Memory B cell (primary cell): ENCODE data around the gene AKAP12.
"Not testable (repeated sequence)": the region's sequence is repeated elsewhere in the genome, so short reads cannot be mapped to it uniquely, and the experiment has no call there.

ENCODE experiments used
- ATAC-seq: fragments of 150-1000 bp; cut with Tn5 transposase; 2 replicates; pipeline ENCODE4 v1.10.0; 2021; ENCODE audit warnings: low read depth, mild to moderate bottlenecking, moderate library complexity
- DNase-seq, 2 donors: peaks; one replicate each; pipeline ENCODE4 v3.0.0; 2022; ENCODE audit warnings: low spot score in 2 of 2
- H3K27ac Mint-ChIP-seq: one replicate; pipeline ENCODE4 v1.8.0; 2022; ENCODE audit warnings: mild to moderate bottlenecking, moderate library complexity, mixed read lengths
- H3K27me3 Mint-ChIP-seq: one replicate; pipeline ENCODE4 v1.8.0; 2022; ENCODE audit warnings: mixed read lengths
- H3K36me3 Mint-ChIP-seq: one replicate; pipeline ENCODE4 v1.8.0; 2022; ENCODE audit warnings: mild to moderate bottlenecking, mixed read lengths
- H3K4me1 Mint-ChIP-seq: one replicate; pipeline ENCODE4 v1.8.0; 2022; ENCODE audit warnings: mixed read lengths
- H3K4me3 Mint-ChIP-seq: one replicate; pipeline ENCODE4 v1.8.0; 2022; ENCODE audit warnings: mild to moderate bottlenecking, moderate library complexity, mixed read lengths
- H3K9me3 Mint-ChIP-seq: one replicate; pipeline ENCODE4 v1.8.0; 2022; ENCODE audit warnings: mixed read lengths

Gene AKAP12

GRCh38 chr6:151300267-151300991 lies 60.7 kb downstream of the AKAP12 start:
- Mint-ChIP-seq H3K36me3 (no peaks in the 10 kb centered on the region), H3K27me3 (peaks cover 8% of the 10 kb centered on the region), H3K27ac (no peak overlapping the region), H3K9me3 (no peaks in the 10 kb centered on the region), H3K4me1 (no peaks in the 10 kb centered on the region), H3K4me3 (no peak overlapping the region)
- ATAC-seq: no peak
- DNase-seq: no peak

GRCh38 chr6:151301547-151301946 lies 61.8 kb downstream of the AKAP12 start:
- Mint-ChIP-seq H3K4me1 (no peaks in the 10 kb centered on the region), H3K27ac (no peak overlapping the region), H3K4me3 (no peak overlapping the region), H3K27me3 (peaks cover 10% of the 10 kb centered on the region), H3K9me3 (no peaks in the 10 kb centered on the region), H3K36me3 (no peaks in the 10 kb centered on the region)
- DNase-seq: no peak
- ATAC-seq: no peak

GRCh38 chr6:151303231-151303630 lies 63.5 kb downstream of the AKAP12 start:
- Mint-ChIP-seq H3K27ac (no peak overlapping the region), H3K36me3 (no peaks in the 10 kb centered on the region), H3K4me3 (no peak overlapping the region), H3K4me1 (no peaks in the 10 kb centered on the region), H3K9me3 (no peaks in the 10 kb centered on the region), H3K27me3 (peaks cover 8% of the 10 kb centered on the region)
- ATAC-seq (no peak), DNase-seq (no peak)

GRCh38 chr6:151306269-151306783 lies 66.6 kb downstream of the AKAP12 start:
- peaks cover 7% of the 10 kb centered on the region for H3K27me3 Mint-ChIP-seq
- no peak overlapping the region for H3K4me3 Mint-ChIP-seq
- ATAC-seq (no peak), DNase-seq (no peak)
- no peak overlapping the region for H3K27ac Mint-ChIP-seq
- H3K36me3 Mint-ChIP-seq: no peaks in the 10 kb centered on the region
- no peaks in the 10 kb centered on the region for H3K9me3 Mint-ChIP-seq
- no peaks in the 10 kb centered on the region for H3K4me1 Mint-ChIP-seq

GRCh38 chr6:151307501-151307900 lies 67.7 kb downstream of the AKAP12 start:
- Mint-ChIP-seq H3K9me3 (no peaks in the 10 kb centered on the region), H3K27me3 (peaks cover 5% of the 10 kb centered on the region), H3K27ac (no peak overlapping the region), H3K4me1 (no peaks in the 10 kb centered on the region), H3K36me3 (no peaks in the 10 kb centered on the region), H3K4me3 (no peak overlapping the region)
- DNase-seq: no peak
- no peak for ATAC-seq

DNA sequence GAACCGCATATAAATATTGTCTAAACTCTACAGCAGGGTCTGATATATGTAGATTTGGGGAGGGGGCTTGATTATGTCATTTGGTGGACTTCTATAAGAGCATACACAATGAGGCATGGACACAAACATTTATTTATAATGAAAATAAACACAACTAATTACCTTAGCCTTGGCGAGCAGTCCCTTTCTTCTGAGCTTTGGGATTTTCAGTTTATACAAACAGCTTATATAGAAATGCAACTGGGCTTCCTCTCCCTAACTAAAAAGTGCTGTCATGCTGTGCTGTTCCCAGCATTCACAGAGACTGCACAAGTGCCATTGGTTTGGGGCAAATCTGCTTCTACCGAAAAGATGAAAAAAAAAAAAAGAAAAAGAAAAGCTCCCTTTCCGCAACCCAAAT lies 69.9 kb downstream of the AKAP12 start:
- no peak for ATAC-seq
- Mint-ChIP-seq H3K4me1 (no peaks in the 10 kb centered on the region), H3K4me3 (no peak overlapping the region), H3K36me3 (no peaks in the 10 kb centered on the region), H3K27me3 (peaks cover 3% of the 10 kb centered on the region), H3K27ac (no peak overlapping the region), H3K9me3 (no peaks in the 10 kb centered on the region)
- no peak for DNase-seq

GRCh38 chr6:151310279-151310678 lies 70.5 kb downstream of the AKAP12 start:
- Mint-ChIP-seq H3K9me3 (no peaks in the 10 kb centered on the region), H3K27me3 (peaks cover 3% of the 10 kb centered on the region), H3K4me3 (no peak overlapping the region), H3K27ac (no peak overlapping the region), H3K4me1 (no peaks in the 10 kb centered on the region), H3K36me3 (no peaks in the 10 kb centered on the region)
- no peak for ATAC-seq
- no peak for DNase-seq

DNA sequence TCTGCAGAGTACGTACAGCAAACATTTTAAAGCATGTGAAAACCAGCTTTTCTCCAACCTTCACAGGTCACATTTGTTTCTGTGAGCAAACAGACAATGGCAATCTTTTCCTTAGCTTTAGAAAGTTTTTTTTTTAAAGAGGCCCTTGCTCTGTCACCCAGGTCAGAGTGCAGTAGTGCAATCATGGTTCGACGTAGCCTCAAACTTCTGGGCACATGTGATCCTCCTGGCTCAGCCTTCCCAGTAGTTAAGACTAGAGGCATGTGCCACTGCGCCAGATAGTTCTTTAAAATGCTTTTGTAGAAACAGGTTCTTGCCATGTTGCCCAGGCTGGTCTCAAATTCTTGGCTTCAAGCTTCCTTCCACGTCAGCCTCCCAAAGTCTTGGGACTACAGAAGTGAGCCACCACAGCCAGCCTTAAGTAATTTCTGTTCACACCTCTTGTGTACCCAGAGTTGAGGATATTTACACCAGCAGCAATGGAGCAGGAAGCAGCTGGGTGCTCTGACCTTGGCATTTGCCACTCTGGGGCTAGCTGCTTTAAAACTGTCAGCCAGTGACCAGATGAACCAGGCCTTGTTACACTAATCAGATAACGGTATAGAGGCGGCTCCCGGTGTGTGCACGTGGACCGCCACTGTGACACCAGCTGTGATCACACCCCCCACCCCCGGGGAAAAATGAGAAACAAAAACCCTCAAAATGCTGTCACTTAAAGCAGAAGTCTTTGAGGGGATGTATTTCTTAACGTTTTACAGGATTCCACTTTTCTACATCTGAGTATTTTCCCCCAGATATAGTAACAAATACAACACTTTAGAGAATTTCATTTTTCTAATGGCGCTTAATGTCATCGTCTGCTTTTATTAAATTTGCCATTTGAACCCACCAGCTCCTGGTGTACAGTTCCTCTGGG lies 71.3 kb downstream of the AKAP12 start:
- DNase-seq (no peak), ATAC-seq (no peak)
- Mint-ChIP-seq H3K36me3 (peaks cover 2% of the 10 kb centered on the region), H3K4me1 (no peaks in the 10 kb centered on the region), H3K4me3 (no peak overlapping the region), H3K27me3 (peaks cover 2% of the 10 kb centered on the region), H3K27ac (no peak overlapping the region), H3K9me3 (peaks cover 2% of the 10 kb centered on the region)

- peaks cover 2% of the 10 kb centered on the region for H3K36me3 Mint-ChIP-seq
- no peak for ATAC-seq
- H3K4me1 Mint-ChIP-seq: no peaks in the 10 kb centered on the region
- H3K27ac Mint-ChIP-seq: no peak overlapping the region
- DNase-seq: no peak
- H3K27me3 Mint-ChIP-seq: no peaks in the 10 kb centered on the region
- H3K4me3 Mint-ChIP-seq: no peak overlapping the region
- H3K9me3 Mint-ChIP-seq: peaks cover 2% of the 10 kb centered on the region
Observed at GRCh38 chr6:151313066-151313491, 73.3 kb downstream of the AKAP12 start.

GRCh38 chr6:151315661-151316060 lies 75.9 kb downstream of the AKAP12 start:
- not testable (repeated sequence) for H3K27ac Mint-ChIP-seq, H3K9me3 Mint-ChIP-seq, H3K4me3 Mint-ChIP-seq, H3K4me1 Mint-ChIP-seq, ATAC-seq, H3K36me3 Mint-ChIP-seq, DNase-seq, H3K27me3 Mint-ChIP-seq

- Mint-ChIP-seq H3K27ac (no peak overlapping the region), H3K9me3 (peaks cover 2% of the 10 kb centered on the region), H3K4me1 (no peaks in the 10 kb centered on the region), H3K36me3 (peaks cover 2% of the 10 kb centered on the region), H3K27me3 (peaks cover 9% of the 10 kb centered on the region), H3K4me3 (no peak overlapping the region)
- ATAC-seq (no peak), DNase-seq (no peak)
Observed at GRCh38 chr6:151317103-151317994, 77.6 kb downstream of the AKAP12 start.

DNA sequence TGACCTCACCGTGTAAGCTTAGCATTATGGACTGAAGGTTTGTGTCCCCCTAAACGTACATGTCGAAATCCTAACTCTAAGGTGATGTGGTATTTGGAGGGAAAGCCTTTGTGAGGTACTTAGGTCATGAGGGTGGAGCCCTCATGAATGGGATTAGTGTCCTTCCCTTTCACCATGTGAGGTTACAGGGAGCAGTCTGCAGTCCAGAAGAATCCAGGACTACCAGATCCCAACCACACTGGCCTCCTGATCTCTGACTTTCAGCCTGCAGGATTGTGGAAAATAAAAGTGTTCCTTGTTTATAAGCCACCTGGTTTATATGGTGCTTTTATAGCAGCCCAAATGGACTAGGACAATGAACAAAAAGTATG lies 78.2 kb downstream of the AKAP12 start:
- Mint-ChIP-seq H3K36me3 (peaks cover 2% of the 10 kb centered on the region), H3K4me3 (no peak overlapping the region), H3K4me1 (no peaks in the 10 kb centered on the region), H3K27ac (no peak overlapping the region), H3K9me3 (peaks cover 2% of the 10 kb centered on the region), H3K27me3 (peaks cover 12% of the 10 kb centered on the region)
- no peak for DNase-seq
- no peak for ATAC-seq

- DNase-seq: no peak
- Mint-ChIP-seq H3K27me3 (peaks cover 21% of the 10 kb centered on the region), H3K9me3 (peaks cover 2% of the 10 kb centered on the region), H3K4me3 (no peak overlapping the region), H3K4me1 (peaks cover 7% of the 10 kb centered on the region), H3K36me3 (peaks cover 2% of the 10 kb centered on the region), H3K27ac (no peak overlapping the region)
- no peak for ATAC-seq
Observed at GRCh38 chr6:151320140-151320539, 80.4 kb downstream of the AKAP12 start.

DNA sequence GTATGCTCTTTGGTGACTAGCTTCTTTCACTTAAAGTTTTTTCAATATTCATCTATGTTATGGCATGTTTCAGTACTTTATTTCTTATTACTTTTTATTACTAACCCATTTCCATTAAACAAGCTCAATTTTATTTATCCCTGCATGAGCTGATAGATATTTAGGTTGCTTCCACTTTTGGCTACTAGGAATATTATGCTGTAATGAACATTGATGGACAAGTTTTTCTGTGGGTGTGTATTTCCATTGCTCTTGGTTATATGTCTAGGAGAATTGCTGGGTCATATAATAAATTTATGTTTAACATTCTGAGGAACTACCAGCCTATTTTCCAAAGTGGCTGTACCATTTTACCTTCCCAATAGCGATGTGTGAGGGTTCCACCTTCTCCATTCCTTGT lies 81.7 kb downstream of the AKAP12 start:
- peaks cover 16% of the 10 kb centered on the region for H3K4me1 Mint-ChIP-seq
- H3K27me3 Mint-ChIP-seq: peaks cover 25% of the 10 kb centered on the region
- no peaks in the 10 kb centered on the region for H3K36me3 Mint-ChIP-seq
- H3K4me3 Mint-ChIP-seq: no peak overlapping the region
- H3K9me3 Mint-ChIP-seq: no peaks in the 10 kb centered on the region
- DNase-seq: no peak
- ATAC-seq: no peak
- H3K27ac Mint-ChIP-seq: no peak overlapping the region
